CD14-positive monocyte (primary cell): ENCODE data around the gene ANKRD44. TPM values are rescaled to one million over a fixed set of nuclear protein-coding genes. Genes with fewer than 3 reads are reported as not detected.
"Not testable (repeated sequence)": the region's sequence is repeated elsewhere in the genome, so short reads cannot be mapped to it uniquely, and the experiment has no call there.

Experiments
- DNase-seq, 3 donors: peaks; one replicate each; pipeline ENCODE4 v3.0.0-alpha.2; 2011 to 2022
- H2AFZ ChIP-seq: 2 replicates; pipeline ENCODE4 v1.6.0; 2012; ENCODE audit warnings: mild to moderate bottlenecking, low read depth, low read length, inconsistent platforms; ENCODE audit not compliant: insufficient read depth, poor library complexity, severe bottlenecking
- H3K27ac ChIP-seq, 2 donors: 1 replicate in 1 of 2; 2 replicates in 1 of 2; pipeline ENCODE4 v1.5.1; 2012 to 2013; ENCODE audit warnings: low read length in 2 of 2, control low read depth in 1 of 2, inconsistent platforms in 1 of 2, low read depth in 1 of 2, mild to moderate bottlenecking in 1 of 2
- H3K27me3 ChIP-seq, 2 donors: one replicate each; pipeline versions ENCODE4 v1.6.0 to v1.6.1; 2011 to 2013; ENCODE audit warnings: low read length in 2 of 2; ENCODE audit not compliant: control insufficient read depth in 2 of 2, insufficient read depth in 2 of 2
- H3K36me3 ChIP-seq, 2 donors: replicated peaks in 1 of 2; 1 replicate in 1 of 2; 2 replicates in 1 of 2; pipeline versions ENCODE4 v1.5.1 to v1.6.1; 2012 to 2013; ENCODE audit warnings: low read length in 2 of 2, control low read depth in 1 of 2, inconsistent platforms in 1 of 2, mild to moderate bottlenecking in 1 of 2; ENCODE audit not compliant: insufficient read depth in 2 of 2, control insufficient read depth in 1 of 2
- H3K4me1 ChIP-seq, 2 donors: 1 replicate in 1 of 2; 2 replicates in 1 of 2; pipeline versions ENCODE4 v1.5.1 to v1.6.1; 2012 to 2013; ENCODE audit warnings: low read length in 2 of 2, control low read depth in 1 of 2, inconsistent platforms in 1 of 2, mild to moderate bottlenecking in 1 of 2, moderate library complexity in 1 of 2; ENCODE audit not compliant: insufficient read depth in 2 of 2, control insufficient read depth in 1 of 2
- H3K4me2 ChIP-seq: replicated peaks from 2 replicates; pipeline ENCODE3; 2012; ENCODE audit warnings: low read length, moderate library complexity, mild to moderate bottlenecking; ENCODE audit not compliant: poor library complexity, severe bottlenecking; ENCODE audit errors: extremely low read depth
- H3K4me3 ChIP-seq, 3 experiments: fragments of 200-600 bp in 1 of 3; sonication (generic) in 1 of 3; replicated peaks in 1 of 3; 1 replicate in 2 of 3; 2 replicates in 1 of 3; pipeline ENCODE4 v1.5.1; 2011 to 2013; ENCODE audit warnings: low read length in 3 of 3, mild to moderate bottlenecking in 3 of 3, control low read depth in 2 of 3, low read depth in 2 of 3, inconsistent platforms in 1 of 3, moderate library complexity in 1 of 3
- H3K79me2 ChIP-seq: 2 replicates; pipeline ENCODE4 v1.6.0; 2012; ENCODE audit warnings: mild to moderate bottlenecking, control low read depth, inconsistent platforms, low read length, moderate library complexity; ENCODE audit not compliant: insufficient read depth
- H3K9ac ChIP-seq: 2 replicates; pipeline ENCODE4 v1.6.0; 2017; ENCODE audit warnings: low read length, mild to moderate bottlenecking; ENCODE audit not compliant: insufficient read depth, poor library complexity, severe bottlenecking
- H3K9me3 ChIP-seq, 2 donors: replicated peaks in 1 of 2; 1 replicate in 1 of 2; 2 replicates in 1 of 2; pipeline versions ENCODE4 v1.5.1 to v1.6.1; 2012 to 2013; ENCODE audit warnings: low read length in 2 of 2, control low read depth in 1 of 2; ENCODE audit not compliant: control insufficient read depth in 1 of 2, insufficient read depth in 1 of 2
- H4K20me1 ChIP-seq: 2 replicates; pipeline ENCODE4 v1.6.0; 2012; ENCODE audit warnings: mild to moderate bottlenecking, low read length, control low read depth, moderate library complexity; ENCODE audit not compliant: insufficient read depth
- H3K27ac Mint-ChIP-seq, 7 donors: one replicate each; pipeline ENCODE4 v1.8.0; 2020; ENCODE audit warnings: mild to moderate bottlenecking in 7 of 7, mixed read lengths in 7 of 7, moderate library complexity in 6 of 7, inconsistent platforms in 2 of 7
- H3K27me3 Mint-ChIP-seq, 3 donors: one replicate each; pipeline ENCODE4 v1.8.0; 2021 to 2022; ENCODE audit warnings: low read depth in 3 of 3, mild to moderate bottlenecking in 3 of 3, mixed read lengths in 3 of 3, moderate library complexity in 3 of 3, inconsistent platforms in 1 of 3
- H3K36me3 Mint-ChIP-seq, 2 donors: one replicate each; pipeline ENCODE4 v1.8.0; 2020; ENCODE audit warnings: mixed read lengths in 2 of 2, inconsistent platforms in 1 of 2, mild to moderate bottlenecking in 1 of 2
- H3K4me1 Mint-ChIP-seq: one replicate; pipeline ENCODE4 v1.8.0; 2020; ENCODE audit warnings: mild to moderate bottlenecking, mixed read lengths
- H3K4me3 Mint-ChIP-seq, 2 donors: one replicate each; pipeline ENCODE4 v1.8.0; 2020; ENCODE audit warnings: mild to moderate bottlenecking in 2 of 2, mixed read lengths in 2 of 2, moderate library complexity in 1 of 2
- H3K9me3 Mint-ChIP-seq, 7 donors: one replicate each; pipeline ENCODE4 v1.8.0; 2020 to 2022; ENCODE audit warnings: mixed read lengths in 7 of 7, mild to moderate bottlenecking in 6 of 7, moderate library complexity in 6 of 7, inconsistent platforms in 2 of 7
- WGBS: methylation state at CpG from one replicate; pipeline ENCODE4 v1.1.5; 2013; ENCODE audit warnings: missing lambda C conversion rate; ENCODE audit not compliant: insufficient coverage; 5-methylcytosine and 5-hydroxymethylcytosine counted together
- intact Hi-C, 2 donors: fragments of 100-400 bp; cut with micrococcal nuclease; formaldehyde crosslinking; loops; one replicate each; pipeline versions ENCODE4 v1.15.0 to v1.15.1; 2023
- polyA plus RNA-seq, 3 donors: library from polyadenylated mRNA; depleted of rRNA in 1 of 3; unstranded in 2 of 3; stranded (reverse) in 1 of 3; fragments of 300-500 nt in 2 of 3; fragments of >200 nt in 1 of 3; fragmentation: Illumina TruSeq in 2 of 3; gene quantifications; 1 replicate in 2 of 3; 2 replicates in 1 of 3; pipeline ENCODE4 v1.2.3, GENCODE V29; 2012 to 2021
- TF ChIP-seq, protein P1 (sequence below): fragments of 200-600 bp; IDR thresholded peaks from one replicate; pipeline ENCODE4 v1.8.0; 2022; ENCODE audit warnings: antibody characterized with exemption, mild to moderate bottlenecking

The ANKRD44 gene
- polyA plus RNA-seq, 3 donors, result 55.7 to 91.9 (median 64.9) TPM

DNA sequence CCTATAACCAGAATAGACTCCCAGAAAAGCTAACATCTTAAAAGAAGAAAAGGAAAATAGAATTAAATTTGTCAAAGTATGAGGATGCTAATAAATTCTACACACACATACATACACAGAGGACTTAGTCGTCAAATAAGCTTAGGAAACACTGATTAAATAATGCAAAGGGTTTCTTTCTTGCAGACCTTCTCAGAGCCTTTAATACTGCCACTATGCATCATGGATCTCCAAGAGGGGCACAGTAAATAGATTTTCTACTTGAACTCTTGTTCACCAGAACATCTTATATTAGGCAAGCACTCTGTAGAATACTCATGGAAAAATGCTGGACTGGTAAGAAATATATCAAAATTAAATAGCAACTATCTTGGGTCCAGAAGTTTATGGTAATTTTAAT is 69.4 kb downstream of the ANKRD44 start:
- Histone ChIP-seq H3K9ac (no peak overlapping the region), H3K36me3 (no peaks in the 10 kb centered on the region), H3K79me2 (peaks cover 100% of the 10 kb centered on the region), H3K4me2 (peak overlapping the region; percentile 79), H4K20me1 (peaks cover 87% of the 10 kb centered on the region), H3K27ac (peak overlapping the region in 1 of 2 donors; percentile 86), H2AFZ (no peak overlapping the region), H3K4me3 (peak overlapping the region in 1 of 3 experiments; percentile 45), H3K4me1 (peaks cover 43 to 63% of the 10 kb centered on the region in 2 donors), H3K9me3 (no peaks in the 10 kb centered on the region), H3K27me3 (no peaks in the 10 kb centered on the region)
- H3K9me3 Mint-ChIP-seq, result no peaks in the 10 kb centered on the region
- intact Hi-C loops, result no loop called here
- H3K4me3 Mint-ChIP-seq, result peak overlapping the region in 1 of 2 donors; percentile 46
- H3K27ac Mint-ChIP-seq, result peak overlapping the region; percentile 78 to 93 (median 87)
- TF ChIP-seq, protein P1, sequence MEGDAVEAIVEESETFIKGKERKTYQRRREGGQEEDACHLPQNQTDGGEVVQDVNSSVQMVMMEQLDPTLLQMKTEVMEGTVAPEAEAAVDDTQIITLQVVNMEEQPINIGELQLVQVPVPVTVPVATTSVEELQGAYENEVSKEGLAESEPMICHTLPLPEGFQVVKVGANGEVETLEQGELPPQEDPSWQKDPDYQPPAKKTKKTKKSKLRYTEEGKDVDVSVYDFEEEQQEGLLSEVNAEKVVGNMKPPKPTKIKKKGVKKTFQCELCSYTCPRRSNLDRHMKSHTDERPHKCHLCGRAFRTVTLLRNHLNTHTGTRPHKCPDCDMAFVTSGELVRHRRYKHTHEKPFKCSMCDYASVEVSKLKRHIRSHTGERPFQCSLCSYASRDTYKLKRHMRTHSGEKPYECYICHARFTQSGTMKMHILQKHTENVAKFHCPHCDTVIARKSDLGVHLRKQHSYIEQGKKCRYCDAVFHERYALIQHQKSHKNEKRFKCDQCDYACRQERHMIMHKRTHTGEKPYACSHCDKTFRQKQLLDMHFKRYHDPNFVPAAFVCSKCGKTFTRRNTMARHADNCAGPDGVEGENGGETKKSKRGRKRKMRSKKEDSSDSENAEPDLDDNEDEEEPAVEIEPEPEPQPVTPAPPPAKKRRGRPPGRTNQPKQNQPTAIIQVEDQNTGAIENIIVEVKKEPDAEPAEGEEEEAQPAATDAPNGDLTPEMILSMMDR, result no peak
- no peaks in the 10 kb centered on the region for H3K27me3 Mint-ChIP-seq
- H3K4me1 Mint-ChIP-seq, result peaks cover 70% of the 10 kb centered on the region
- peaks cover 5% of the 10 kb centered on the region in 2 donors for H3K36me3 Mint-ChIP-seq
- no CpG with 5 or more reads among the region's 1 CpG for WGBS
- no peak for DNase-seq

DNA sequence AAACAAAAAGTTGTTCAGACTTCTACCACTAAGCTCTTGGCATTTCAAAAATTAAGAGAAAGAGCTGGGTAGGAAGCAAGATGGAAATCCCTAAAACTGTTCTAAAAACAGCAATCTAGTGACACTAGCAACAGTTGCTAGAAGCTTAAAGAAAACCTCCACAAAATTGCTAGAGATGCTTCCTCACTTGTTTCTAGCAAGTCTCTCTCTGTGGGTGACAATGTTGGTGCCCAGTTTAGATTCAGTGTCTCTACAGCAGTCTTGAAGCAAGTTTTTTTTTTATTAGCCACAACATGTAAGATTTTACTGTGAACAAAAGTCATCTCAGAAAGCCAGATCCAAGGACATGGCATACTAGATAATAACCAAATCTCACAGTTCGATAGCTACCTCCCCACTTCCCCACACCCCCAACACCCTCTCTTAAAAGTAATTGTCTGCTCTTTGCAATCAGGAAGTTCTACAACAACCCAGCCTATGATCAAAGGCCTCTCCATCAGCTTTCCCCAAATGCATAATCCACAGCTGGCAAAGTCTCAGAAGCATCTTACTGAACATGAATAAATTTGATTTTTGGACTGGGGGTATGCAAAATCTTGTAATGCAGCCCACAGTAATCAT is 70.0 kb downstream of the ANKRD44 start:
- TF ChIP-seq, protein P1, result no peak
- no peaks in the 10 kb centered on the region for H3K36me3 ChIP-seq
- H3K9me3 Mint-ChIP-seq, result no peaks in the 10 kb centered on the region
- peak overlapping the region; percentile 79 for H3K4me2 ChIP-seq
- peak overlapping the region in 1 of 3 experiments; percentile 45 for H3K4me3 ChIP-seq
- H2AFZ ChIP-seq, result no peak overlapping the region
- H4K20me1 ChIP-seq, result peaks cover 88% of the 10 kb centered on the region
- peak overlapping the region in 1 of 2 donors; percentile 46 for H3K4me3 Mint-ChIP-seq
- H3K4me1 Mint-ChIP-seq, result peaks cover 73% of the 10 kb centered on the region
- H3K9me3 ChIP-seq, result no peaks in the 10 kb centered on the region
- no peaks in the 10 kb centered on the region for H3K27me3 Mint-ChIP-seq
- 0% methylated on average over 1 of the region's 1 CpG for WGBS
- peak overlapping the region; percentile 34 to 86 for H3K27ac ChIP-seq
- peaks cover 48 to 69% of the 10 kb centered on the region in 2 donors for H3K4me1 ChIP-seq
- H3K79me2 ChIP-seq, result peaks cover 100% of the 10 kb centered on the region
- H3K9ac ChIP-seq, result no peak overlapping the region
- H3K27ac Mint-ChIP-seq, result peak overlapping the region; percentile 81 to 93 (median 87)
- no peak for DNase-seq
- no peaks in the 10 kb centered on the region for H3K27me3 ChIP-seq
- peaks cover 5% of the 10 kb centered on the region in 2 donors for H3K36me3 Mint-ChIP-seq
- intact Hi-C loops, result no loop called here

DNA sequence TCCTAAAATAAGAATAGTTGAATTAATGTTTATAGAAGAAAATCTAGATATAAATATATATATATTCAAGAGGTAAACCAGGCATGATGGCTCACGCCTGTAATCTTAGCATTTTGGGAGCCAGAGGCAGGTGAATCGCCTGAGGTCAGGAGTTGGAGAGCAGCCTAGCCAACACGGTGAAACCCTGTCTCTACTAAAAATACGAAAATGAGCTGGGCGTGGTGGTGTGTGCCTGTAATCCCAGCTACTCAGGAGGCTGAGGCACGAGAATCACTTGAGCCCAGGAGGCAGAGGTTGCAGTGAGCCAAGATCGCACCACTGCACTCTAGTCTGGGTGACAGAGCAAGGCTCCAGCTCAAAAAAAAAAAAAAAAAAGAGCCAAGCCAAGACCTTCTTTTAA is 70.6 kb downstream of the ANKRD44 start:
- H3K27me3 ChIP-seq, intact Hi-C loops, H3K9me3 ChIP-seq, DNase-seq, H3K4me3 Mint-ChIP-seq, H3K9ac ChIP-seq, H2AFZ ChIP-seq, H3K27me3 Mint-ChIP-seq, H3K36me3 ChIP-seq, H3K36me3 Mint-ChIP-seq, H3K9me3 Mint-ChIP-seq: not testable (repeated sequence)
- peaks cover 87% of the 10 kb centered on the region for H4K20me1 ChIP-seq
- Mint-ChIP-seq H3K4me1 (peaks cover 76% of the 10 kb centered on the region), H3K27ac (peak overlapping the region; percentile 81 to 93 (median 87))
- peak overlapping the region; percentile 79 for H3K4me2 ChIP-seq
- peaks cover 100% of the 10 kb centered on the region for H3K79me2 ChIP-seq
- H3K4me1 ChIP-seq, result peaks cover 49 to 73% of the 10 kb centered on the region in 2 donors
- peak overlapping the region in 1 of 3 experiments; percentile 70 for H3K4me3 ChIP-seq
- WGBS, result 55% methylated on average over 2 of the region's 7 CpGs
- peak overlapping the region; percentile 34 to 86 for H3K27ac ChIP-seq
